Thyroid gland (tissue), 4 donors: ENCODE data around the gene RPRD1A.

Source experiments
- CTCF ChIP-seq, 6 experiments: fragments of 200-600 bp in 3 of 6; fragments of 450-650 bp in 3 of 6; sonication (generic) in 3 of 6; IDR thresholded peaks; one replicate each; pipeline ENCODE4 v1.5.1; 2016 to 2019; ENCODE audit warnings: antibody characterized with exemption in 6 of 6, mild to moderate bottlenecking in 2 of 6, inconsistent platforms in 1 of 6, moderate library complexity in 1 of 6
- POLR2A ChIP-seq, 2 donors: fragments of 450-650 bp; IDR thresholded peaks; one replicate each; pipeline ENCODE4 v1.6.1; 2017; ENCODE audit warnings: antibody characterized with exemption in 2 of 2, mild to moderate bottlenecking in 2 of 2, moderate library complexity in 1 of 2

GRCh38 chr18:35942661-35943060 is 124.7 kb downstream of the RPRD1A start:
- TF ChIP-seq CTCF (IDR thresholded peaks at IDR 0.05) (no peak), POLR2A (IDR thresholded peaks at IDR 0.05) (no peak)
